Peyer's patch (tissue), 4 donors: Measurements from ENCODE around the gene ATG4B.

Experiments
- CTCF ChIP-seq, 6 experiments: fragments of 450-650 bp in 4 of 6; fragments of 200-600 bp in 2 of 6; sonication (generic) in 1 of 6; IDR thresholded peaks; one replicate each; pipeline ENCODE4 v1.5.1; 2017 to 2019; ENCODE audit warnings: antibody characterized with exemption in 6 of 6, mild to moderate bottlenecking in 3 of 6, moderate library complexity in 1 of 6
- POLR2A ChIP-seq, 2 donors: fragments of 450-650 bp; IDR thresholded peaks; one replicate each; pipeline ENCODE4 v1.5.1; 2017; ENCODE audit warnings: antibody characterized with exemption in 2 of 2, mild to moderate bottlenecking in 2 of 2, moderate library complexity in 2 of 2

DNA sequence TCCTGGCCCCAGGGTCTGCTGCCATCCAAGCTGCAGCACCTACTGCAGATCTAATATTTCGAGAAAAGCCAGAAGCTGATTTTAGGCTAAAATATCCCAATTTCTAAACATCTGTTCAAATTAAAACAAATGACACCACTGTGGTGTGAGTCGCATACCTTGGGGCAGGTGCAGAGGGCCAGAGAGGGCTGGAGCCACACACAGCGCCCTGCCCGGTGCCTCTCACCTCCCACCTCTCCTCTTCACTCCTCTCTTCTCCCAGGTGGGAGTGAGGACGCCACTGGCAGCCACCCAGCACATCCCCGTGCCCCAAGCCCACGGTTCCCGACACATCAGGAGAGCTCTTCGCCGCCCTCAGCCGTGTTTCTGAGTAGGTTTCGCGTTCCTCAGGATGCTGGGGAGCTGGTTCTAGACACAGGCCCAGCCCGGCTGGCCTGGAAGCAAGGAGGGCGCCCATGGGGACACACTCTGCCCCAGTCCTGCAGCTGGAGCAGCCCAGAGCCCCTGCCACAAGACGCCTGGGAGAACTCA, 21.9 kb upstream of the ATG4B start:
- no peak for TF ChIP-seq CTCF (IDR thresholded peaks at IDR 0.05)
- TF ChIP-seq POLR2A (IDR thresholded peaks at IDR 0.05) = no peak
